HUES6 (cell line): ENCODE results near the gene TAF7L.
"Not testable (repeated sequence)": the region's sequence is repeated elsewhere in the genome, so short reads cannot be mapped to it uniquely, and the experiment has no call there.

ENCODE experiments used
- H3K27ac ChIP-seq: 2 replicates; pipeline ENCODE4 v1.7.0; 2013; ENCODE audit warnings: low read depth, mild to moderate bottlenecking, low read length, inconsistent platforms
- H3K27me3 ChIP-seq: 2 replicates; pipeline ENCODE4 v1.6.1; 2013; ENCODE audit warnings: low read length; ENCODE audit not compliant: control insufficient read depth, insufficient read depth
- H3K36me3 ChIP-seq: 2 replicates; pipeline ENCODE4 v1.6.1; 2013; ENCODE audit warnings: low read length; ENCODE audit not compliant: control insufficient read depth, insufficient read depth
- H3K4me1 ChIP-seq: 2 replicates; pipeline ENCODE4 v1.6.1; 2013; ENCODE audit warnings: low read length; ENCODE audit not compliant: control insufficient read depth, insufficient read depth
- H3K4me3 ChIP-seq: 2 replicates; pipeline ENCODE4 v1.5.1; 2013; ENCODE audit warnings: low read depth, low read length
- H3K9ac ChIP-seq: one replicate; pipeline ENCODE4 v1.6.1; 2013; ENCODE audit warnings: mild to moderate bottlenecking, low read length
- H3K9me3 ChIP-seq: 2 replicates; pipeline ENCODE4 v1.6.1; 2013; ENCODE audit warnings: low read depth, low read length; ENCODE audit not compliant: control insufficient read depth, insufficient read depth

The TAF7L gene

GRCh38 chrX:101290957-101291603, at the start of gene TAF7L:
TSS of gene TAF7L (minus strand) at chrX:101291334. CDS start at chrX:101287543, 3,791 bp downstream.
- Histone ChIP-seq H3K27me3 (peaks cover 11% of the 10 kb centered on the region), H3K36me3 (no peaks in the 10 kb centered on the region), H3K9me3 (no peaks in the 10 kb centered on the region), H3K9ac (no peak within 1 kb of the TSS), H3K27ac (no peak within 1 kb of the TSS), H3K4me3 (peak within 1 kb of the TSS; percentile 25; the same call in 1 of the 2 replicates), H3K4me1 (no peaks in the 10 kb centered on the region)

- Histone ChIP-seq H3K4me1 (no peaks in the 10 kb centered on the region), H3K9me3 (peaks cover 7% of the 10 kb centered on the region; the same call in 1 of the 2 replicates), H3K9ac (no peak overlapping the region), H3K27me3 (no peaks in the 10 kb centered on the region), H3K36me3 (no peaks in the 10 kb centered on the region; the same call in 1 of the 2 replicates), H3K4me3 (no peak overlapping the region), H3K27ac (no peak overlapping the region)
Observed at GRCh38 chrX:101337776-101338271, 46.7 kb upstream of the TAF7L start.

- not testable (repeated sequence) for H3K9ac ChIP-seq, H3K4me1 ChIP-seq, H3K36me3 ChIP-seq, H3K9me3 ChIP-seq, H3K27ac ChIP-seq, H3K4me3 ChIP-seq, H3K27me3 ChIP-seq
Observed at GRCh38 chrX:101334310-101334709, 43.2 kb upstream of the TAF7L start.

GRCh38 chrX:101326600-101326999, 35.5 kb upstream of the TAF7L start:
- H3K9me3 ChIP-seq, H3K4me3 ChIP-seq, H3K27ac ChIP-seq: not testable (repeated sequence)

GRCh38 chrX:101303790-101304189, 12.7 kb upstream of the TAF7L start:
- Histone ChIP-seq H3K36me3 (no peaks in the 10 kb centered on the region), H3K4me1 (no peaks in the 10 kb centered on the region), H3K27me3 (peaks cover 2% of the 10 kb centered on the region; the same call in 1 of the 2 replicates), H3K9ac (no peak overlapping the region), H3K27ac (no peak overlapping the region), H3K4me3 (no peak overlapping the region), H3K9me3 (peaks cover 3% of the 10 kb centered on the region; the same call in 1 of the 2 replicates)

More at GRCh38 chrX:101326600-101326999, 35.5 kb upstream of the TAF7L start:
- not testable (repeated sequence) for H3K27me3 ChIP-seq, H3K9ac ChIP-seq, H3K4me1 ChIP-seq, H3K36me3 ChIP-seq

GRCh38 chrX:101295603-101296002, 4.5 kb upstream of the TAF7L start:
- H3K9ac ChIP-seq, H3K9me3 ChIP-seq, H3K4me3 ChIP-seq, H3K27me3 ChIP-seq, H3K36me3 ChIP-seq, H3K4me1 ChIP-seq, H3K27ac ChIP-seq: not testable (repeated sequence)

- peaks cover 11% of the 10 kb centered on the region for H3K27me3 ChIP-seq
- H3K27ac ChIP-seq: no peak overlapping the region
- H3K9me3 ChIP-seq: no peaks in the 10 kb centered on the region
- no peaks in the 10 kb centered on the region for H3K4me1 ChIP-seq
- no peak overlapping the region for H3K4me3 ChIP-seq
- H3K9ac ChIP-seq: no peak overlapping the region
- H3K36me3 ChIP-seq: no peaks in the 10 kb centered on the region
Observed at GRCh38 chrX:101287402-101287801, 3.7 kb downstream of the TAF7L start.

GRCh38 chrX:101276238-101276637, 14.9 kb downstream of the TAF7L start:
- H3K4me1 ChIP-seq: no peaks in the 10 kb centered on the region
- no peak overlapping the region for H3K4me3 ChIP-seq
- H3K9me3 ChIP-seq: no peaks in the 10 kb centered on the region
- no peaks in the 10 kb centered on the region for H3K36me3 ChIP-seq
- no peak overlapping the region; the same call in 1 of the 2 replicates for H3K27ac ChIP-seq
- H3K9ac ChIP-seq: no peak overlapping the region
- no peaks in the 10 kb centered on the region; the same call in 1 of the 2 replicates for H3K27me3 ChIP-seq

- no peak overlapping the region for H3K9ac ChIP-seq
- H3K27me3 ChIP-seq: peaks cover 5% of the 10 kb centered on the region; the same call in 1 of the 2 replicates
- H3K9me3 ChIP-seq: no peaks in the 10 kb centered on the region
- H3K36me3 ChIP-seq: no peaks in the 10 kb centered on the region
- H3K27ac ChIP-seq: no peak overlapping the region
- H3K4me1 ChIP-seq: no peaks in the 10 kb centered on the region
- H3K4me3 ChIP-seq: no peak overlapping the region
Observed at GRCh38 chrX:101274198-101274597, 16.9 kb downstream of the TAF7L start.

- no peaks in the 10 kb centered on the region for H3K4me1 ChIP-seq
- no peak overlapping the region for H3K27ac ChIP-seq
- H3K4me3 ChIP-seq: no peak overlapping the region
- peaks cover 4% of the 10 kb centered on the region; the same call in 1 of the 2 replicates for H3K27me3 ChIP-seq
- no peak overlapping the region for H3K9ac ChIP-seq
- H3K36me3 ChIP-seq: no peaks in the 10 kb centered on the region
- no peaks in the 10 kb centered on the region for H3K9me3 ChIP-seq
Observed at GRCh38 chrX:101265869-101266428, 25.2 kb downstream of the TAF7L start.

- H3K4me1 ChIP-seq: no peaks in the 10 kb centered on the region
- H3K9ac ChIP-seq: no peak overlapping the region
- no peaks in the 10 kb centered on the region for H3K36me3 ChIP-seq
- H3K27me3 ChIP-seq: no peaks in the 10 kb centered on the region; the same call in 1 of the 2 replicates
- no peaks in the 10 kb centered on the region for H3K9me3 ChIP-seq
- no peak overlapping the region for H3K27ac ChIP-seq
- H3K4me3 ChIP-seq: no peak overlapping the region
Observed at GRCh38 chrX:101263766-101264165, 27.4 kb downstream of the TAF7L start.
